Coronary artery (tissue), 2 donors: Measurements from ENCODE around the gene ZBTB7A.

Source experiments
- DNase-seq: peaks from one replicate; pipeline ENCODE4 v3.0.0-alpha.2; 2017; ENCODE audit warnings: low spot score
- H3K27ac ChIP-seq, 2 donors: fragments of 200-600 bp; sonication (generic); one replicate each; pipeline ENCODE4 v1.5.1; 2016 to 2019
- H3K4me3 ChIP-seq: fragments of 200-600 bp; sonication (generic); 2 replicates; pipeline ENCODE4 v1.5.1; 2016; ENCODE audit warnings: mild to moderate bottlenecking, moderate library complexity
- TF ChIP-seq, protein P1 (sequence below): fragments of 200-600 bp; sonication (generic); IDR thresholded peaks from one replicate; pipeline ENCODE4 v1.5.1; 2019; ENCODE audit warnings: antibody characterized with exemption

Gene ZBTB7A

DNA sequence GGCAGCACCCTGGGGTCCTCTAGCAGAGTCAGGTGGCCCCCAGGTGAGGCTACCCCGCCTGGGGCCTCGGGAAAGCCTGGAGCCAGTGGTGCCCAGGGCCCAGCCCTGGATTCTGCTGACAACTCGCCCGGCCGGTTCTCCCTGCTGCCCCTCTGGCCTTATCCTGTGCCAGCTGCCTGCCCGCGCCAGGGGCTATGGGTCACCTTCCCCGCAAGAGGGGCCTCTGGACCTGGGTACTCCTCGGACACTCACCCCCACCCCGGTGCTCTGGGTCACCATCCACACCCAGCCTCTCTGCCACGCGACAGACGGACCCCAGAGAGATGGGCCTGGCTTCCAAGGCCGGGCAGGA lies 24.0 kb downstream of the ZBTB7A start:
- Histone ChIP-seq H3K27ac (no peak overlapping the region), H3K4me3 (no peak overlapping the region)
- TF ChIP-seq, protein P1, sequence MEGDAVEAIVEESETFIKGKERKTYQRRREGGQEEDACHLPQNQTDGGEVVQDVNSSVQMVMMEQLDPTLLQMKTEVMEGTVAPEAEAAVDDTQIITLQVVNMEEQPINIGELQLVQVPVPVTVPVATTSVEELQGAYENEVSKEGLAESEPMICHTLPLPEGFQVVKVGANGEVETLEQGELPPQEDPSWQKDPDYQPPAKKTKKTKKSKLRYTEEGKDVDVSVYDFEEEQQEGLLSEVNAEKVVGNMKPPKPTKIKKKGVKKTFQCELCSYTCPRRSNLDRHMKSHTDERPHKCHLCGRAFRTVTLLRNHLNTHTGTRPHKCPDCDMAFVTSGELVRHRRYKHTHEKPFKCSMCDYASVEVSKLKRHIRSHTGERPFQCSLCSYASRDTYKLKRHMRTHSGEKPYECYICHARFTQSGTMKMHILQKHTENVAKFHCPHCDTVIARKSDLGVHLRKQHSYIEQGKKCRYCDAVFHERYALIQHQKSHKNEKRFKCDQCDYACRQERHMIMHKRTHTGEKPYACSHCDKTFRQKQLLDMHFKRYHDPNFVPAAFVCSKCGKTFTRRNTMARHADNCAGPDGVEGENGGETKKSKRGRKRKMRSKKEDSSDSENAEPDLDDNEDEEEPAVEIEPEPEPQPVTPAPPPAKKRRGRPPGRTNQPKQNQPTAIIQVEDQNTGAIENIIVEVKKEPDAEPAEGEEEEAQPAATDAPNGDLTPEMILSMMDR: no peak
- no peak for DNase-seq

DNA sequence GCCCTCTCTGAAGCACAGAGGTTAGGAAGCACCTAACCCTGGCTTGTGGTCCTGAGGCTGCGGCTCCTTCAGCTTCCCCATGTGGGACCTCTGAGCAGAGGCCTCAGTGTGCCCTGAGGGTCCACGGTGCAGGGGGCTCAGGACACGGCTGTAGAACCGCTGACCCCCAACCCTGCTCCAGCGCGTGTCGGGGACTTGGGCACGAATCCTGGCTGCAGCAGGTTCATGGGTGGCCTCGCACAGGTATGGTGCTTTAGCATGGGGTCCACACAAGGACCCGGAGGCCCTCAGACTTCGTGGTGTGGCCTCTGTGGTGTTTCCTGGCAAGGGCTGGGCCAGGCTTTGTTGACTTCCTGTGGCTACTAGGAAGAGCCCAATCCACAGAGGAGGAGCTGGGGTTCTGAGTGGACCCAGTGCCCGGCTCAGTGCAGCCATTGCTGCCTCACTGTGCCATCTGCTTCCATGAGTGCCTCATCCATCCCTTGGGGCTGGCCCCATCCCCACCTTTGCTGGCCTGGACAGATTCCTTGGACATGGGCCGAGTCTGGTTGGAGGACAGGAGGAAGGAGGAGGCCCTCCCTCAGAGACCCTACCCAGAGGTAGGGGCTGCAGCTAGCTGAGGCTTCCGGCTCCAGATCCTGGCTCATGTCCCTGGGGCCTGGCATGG lies 24.5 kb downstream of the ZBTB7A start:
- Histone ChIP-seq H3K27ac (no peak overlapping the region), H3K4me3 (no peak overlapping the region)
- no peak for DNase-seq
- TF ChIP-seq, protein P1: no peak

DNA sequence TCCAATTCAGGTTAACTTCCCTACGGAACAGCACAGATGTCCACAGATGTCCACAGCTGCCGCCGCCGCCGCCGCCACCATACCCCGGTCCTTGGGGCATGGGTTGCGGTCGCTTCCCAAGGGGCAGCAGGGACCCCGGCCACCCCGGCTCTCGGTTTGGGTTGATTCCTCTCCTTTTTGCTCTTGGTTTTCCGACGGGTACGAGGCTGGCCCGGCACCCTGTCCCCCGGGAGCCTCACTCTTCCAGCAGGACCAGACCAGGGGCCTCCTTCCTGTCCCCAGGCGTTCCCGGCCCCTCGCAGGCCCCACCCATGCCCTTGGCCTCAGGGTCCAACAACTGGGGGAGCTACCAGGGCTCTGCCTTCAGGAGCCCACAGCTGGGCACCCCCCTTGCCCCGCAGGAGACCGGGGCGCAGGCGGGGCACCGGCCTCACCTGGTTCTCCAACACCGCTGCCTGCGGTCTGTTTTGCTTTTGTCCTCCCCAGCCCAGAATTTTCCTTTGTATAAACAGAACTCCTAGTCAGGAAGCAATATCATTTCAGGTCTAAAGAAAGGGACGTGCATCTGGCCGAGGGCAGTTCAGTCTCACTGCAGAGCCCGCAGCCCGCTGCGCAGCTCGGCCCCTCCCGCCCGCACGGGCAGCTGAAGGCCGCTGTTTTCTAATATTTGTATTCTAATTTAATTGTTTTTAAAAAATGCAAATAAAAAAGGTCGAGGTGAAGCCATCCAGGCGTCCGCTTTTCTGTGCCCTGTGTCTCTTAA lies 27.9 kb downstream of the ZBTB7A start:
- no peak overlapping the region for H3K27ac ChIP-seq
- no peak for DNase-seq
- no peak overlapping the region for H3K4me3 ChIP-seq
- TF ChIP-seq, protein P1: no peak

DNA sequence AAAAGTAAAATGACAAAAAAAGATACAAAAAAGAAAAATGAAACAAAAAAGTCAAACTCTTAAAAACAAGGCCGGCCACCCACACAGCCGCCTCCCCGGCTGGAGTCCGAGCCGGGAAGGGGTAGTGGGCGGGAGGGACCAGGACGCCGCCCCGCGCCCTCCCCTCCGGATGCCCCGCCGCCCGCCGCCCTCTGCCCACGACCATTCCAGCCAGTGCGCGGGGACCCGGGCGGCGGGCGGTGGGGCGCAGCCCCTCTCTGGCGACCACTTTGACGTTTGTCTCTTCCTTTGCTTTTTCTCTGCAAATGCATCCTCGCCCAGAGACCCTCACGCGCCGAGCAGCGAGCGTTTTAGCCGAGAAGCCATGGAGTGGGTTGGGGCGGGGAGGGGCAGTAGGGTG lies 28.6 kb downstream of the ZBTB7A start:
- Histone ChIP-seq H3K27ac (no peak overlapping the region), H3K4me3 (no peak overlapping the region)
- no peak for DNase-seq
- TF ChIP-seq, protein P1: no peak

DNA sequence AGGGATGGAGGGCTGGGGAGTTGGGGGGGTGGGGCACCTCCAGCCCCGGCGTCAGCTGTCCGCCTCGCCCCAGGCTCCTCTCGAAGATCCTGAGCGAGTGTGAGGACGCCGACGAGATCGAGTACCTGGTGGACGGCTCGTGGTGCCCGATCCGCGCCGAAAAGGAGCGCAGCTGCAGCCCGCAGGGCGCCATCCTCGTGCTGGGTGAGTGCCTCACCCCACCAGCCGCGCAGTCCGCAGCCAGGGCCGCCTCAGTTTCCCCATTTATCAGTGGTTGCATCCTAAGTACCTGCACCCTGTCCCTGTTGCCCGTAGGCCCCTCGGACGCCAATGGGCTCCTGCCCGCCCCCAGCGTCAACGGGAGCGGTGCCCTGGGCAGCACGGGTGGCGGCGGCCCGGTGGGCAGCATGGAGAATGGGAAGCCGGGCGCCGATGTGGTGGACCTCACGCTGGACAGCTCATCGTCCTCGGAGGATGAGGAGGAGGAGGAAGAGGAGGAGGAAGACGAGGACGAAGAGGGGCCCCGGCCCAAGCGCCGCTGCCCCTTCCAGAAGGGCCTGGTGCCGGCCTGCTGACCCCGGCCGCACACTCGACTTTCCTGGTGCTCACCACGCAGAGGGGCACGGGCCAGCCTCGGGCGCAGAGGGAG lies 29.3 kb downstream of the ZBTB7A start:
- H3K27ac ChIP-seq: no peak overlapping the region

DNA sequence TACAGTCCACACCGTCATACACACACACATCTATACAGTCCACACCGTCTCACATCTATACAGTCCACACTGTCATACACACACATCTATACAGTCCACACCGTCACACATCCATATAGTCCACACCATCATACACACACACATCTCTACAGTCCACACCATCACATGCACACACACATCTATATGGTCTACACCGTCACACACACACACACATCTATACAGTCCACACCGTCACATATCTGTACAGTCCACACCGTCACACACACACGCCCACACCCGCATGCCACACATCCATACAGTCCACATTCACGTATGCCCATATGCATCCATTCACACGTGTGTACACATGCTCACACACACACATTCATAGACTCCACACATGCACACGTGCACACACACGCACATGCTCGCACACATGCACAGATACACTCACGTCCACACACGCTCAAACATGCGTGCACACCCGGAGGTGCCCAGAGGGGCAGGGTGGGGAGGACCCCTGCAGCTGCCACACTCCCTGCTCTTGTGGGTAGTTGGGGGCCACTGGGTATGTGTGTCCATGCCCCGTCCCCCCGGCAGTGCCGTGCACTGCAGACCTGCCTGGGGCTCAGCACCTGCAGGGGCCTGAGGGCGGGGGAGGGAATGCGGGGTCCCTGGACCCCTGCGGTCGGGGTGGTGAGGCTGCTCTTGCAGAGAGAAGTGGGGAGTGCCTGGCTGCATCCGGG lies 30.0 kb downstream of the ZBTB7A start:
- no peak for DNase-seq
- Histone ChIP-seq H3K4me3 (no peak overlapping the region), H3K27ac (no peak overlapping the region)
- TF ChIP-seq, protein P1: no peak

More for the DNA sequence above, 29.3 kb downstream of the ZBTB7A start:
- TF ChIP-seq, protein P1: no peak
- DNase-seq: no peak
- no peak overlapping the region for H3K4me3 ChIP-seq
